ENCODE results near the gene CNOT2.

CNOT2 gene

DNA sequence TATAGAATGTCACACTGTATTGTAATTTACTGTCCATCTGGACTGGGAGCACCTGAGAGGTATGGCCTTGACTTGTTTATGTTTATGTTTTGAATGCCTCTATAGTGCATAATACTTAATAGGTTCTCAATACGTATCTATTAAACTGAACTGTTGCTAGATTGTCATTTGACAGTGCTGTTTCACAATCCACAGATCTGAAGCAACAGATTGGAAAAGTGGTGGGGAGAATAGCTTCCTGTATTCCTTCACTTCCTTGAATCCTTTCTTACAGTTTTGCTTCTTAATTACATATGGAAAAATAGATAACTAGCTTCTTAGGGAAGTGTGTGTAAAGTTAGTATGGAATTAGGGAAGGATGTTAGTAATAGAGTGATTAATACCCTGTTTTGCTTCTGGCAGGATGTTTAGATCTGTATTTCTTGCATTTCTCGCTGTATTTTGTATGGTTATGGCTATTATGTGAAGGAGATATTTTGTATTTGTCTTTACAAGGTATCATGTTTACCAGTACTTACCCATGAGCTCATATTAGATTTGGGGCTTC is 4.5 kb downstream of the CNOT2 start:
- DNase-seq, result no peak
- no peaks in the 10 kb centered on the region for H3K36me3 ChIP-seq (ENCODE audit: control insufficient read depth, insufficient read depth, low read length)
- H2BK5ac ChIP-seq (ENCODE audit: low read length), result no peak overlapping the region
- WGBS (ENCODE audit: extremely low coverage, insufficient coverage, low lambda C conversion rate), result no CpG with 5 or more reads among the region's 2 CpGs
- no peak overlapping the region for H2BK15ac ChIP-seq (replicated peaks; ENCODE audit: low read depth)
- H3K23ac ChIP-seq (ENCODE audit: low read length), result no peak overlapping the region
- no peaks in the 10 kb centered on the region for H3K27me3 ChIP-seq (ENCODE audit: insufficient read depth, low read length, poor library complexity)
- no peak overlapping the region for H3K9ac ChIP-seq (ENCODE audit: low read length)
- no peak overlapping the region for H3K56ac ChIP-seq (ENCODE audit: low read length)
- no peak overlapping the region for H4K8ac ChIP-seq (ENCODE audit: low read depth, low read length)
- peaks cover 6% of the 10 kb centered on the region for H3K4me1 ChIP-seq (ENCODE audit: control insufficient read depth, low read depth, low read length)
- no peak overlapping the region for H3K4me2 ChIP-seq (ENCODE audit: low read length)
- H3K4me3 ChIP-seq (ENCODE audit: low read length), result no peak overlapping the region
- no peak overlapping the region for H3K18ac ChIP-seq (ENCODE audit: low read length)
- no peak overlapping the region for H3K4ac ChIP-seq (ENCODE audit: low read depth, low read length)
- H3K27ac ChIP-seq (ENCODE audit: low read depth, low read length), result no peak overlapping the region
- H3K79me1 ChIP-seq (ENCODE audit: low read length), result no peaks in the 10 kb centered on the region
- no peak overlapping the region for H2BK120ac ChIP-seq (ENCODE audit: low read depth, low read length)
- H4K5ac ChIP-seq (ENCODE audit: low read length), result no peak overlapping the region
- H2AK5ac ChIP-seq (ENCODE audit: low read length), result no peak overlapping the region
- H3K79me2 ChIP-seq (ENCODE audit: control insufficient read depth, insufficient read depth, low read length), result peaks cover 73% of the 10 kb centered on the region

DNA sequence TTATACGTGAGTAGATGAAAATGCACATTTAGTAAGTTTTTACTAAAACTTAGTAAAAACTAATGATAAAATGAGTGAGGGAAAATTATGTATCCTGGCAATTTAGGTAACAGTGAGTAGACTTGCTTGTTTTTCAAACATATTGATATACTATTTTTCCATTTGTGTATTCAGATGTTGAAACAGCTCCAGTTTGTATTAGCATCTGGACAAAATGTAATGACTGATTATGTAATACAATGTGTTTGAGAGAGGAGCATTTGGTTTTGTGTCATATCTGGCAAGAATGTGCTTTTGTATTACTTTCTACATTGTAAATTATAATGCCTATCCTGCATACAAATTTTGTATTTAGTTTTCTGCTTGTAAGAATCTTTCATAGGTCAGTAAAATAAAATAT is 5.6 kb downstream of the CNOT2 start:
- no peak overlapping the region for H3K56ac ChIP-seq (ENCODE audit: low read length)
- H2BK5ac ChIP-seq (ENCODE audit: low read length), result no peak overlapping the region
- H2BK15ac ChIP-seq (replicated peaks; ENCODE audit: low read depth), result no peak overlapping the region
- H3K9ac ChIP-seq (ENCODE audit: low read length), result no peak overlapping the region
- H4K8ac ChIP-seq (ENCODE audit: low read depth, low read length), result no peak overlapping the region
- H3K4me3 ChIP-seq (ENCODE audit: low read length), result no peak overlapping the region
- no peak overlapping the region for H3K23ac ChIP-seq (ENCODE audit: low read length)
- WGBS (ENCODE audit: extremely low coverage, insufficient coverage, low lambda C conversion rate), result no CpG with 5 or more reads among the region's 1 CpG
- H3K4ac ChIP-seq (ENCODE audit: low read depth, low read length), result no peak overlapping the region
- peaks cover 6% of the 10 kb centered on the region for H3K4me1 ChIP-seq (ENCODE audit: control insufficient read depth, low read depth, low read length)
- no peak overlapping the region for H3K4me2 ChIP-seq (ENCODE audit: low read length)
- no peak for DNase-seq
- no peak overlapping the region for H2AK5ac ChIP-seq (ENCODE audit: low read length)
- no peaks in the 10 kb centered on the region for H3K27me3 ChIP-seq (ENCODE audit: insufficient read depth, low read length, poor library complexity)
- H3K79me1 ChIP-seq (ENCODE audit: low read length), result no peaks in the 10 kb centered on the region
- no peak overlapping the region for H4K5ac ChIP-seq (ENCODE audit: low read length)
- peaks cover 80% of the 10 kb centered on the region for H3K79me2 ChIP-seq (ENCODE audit: control insufficient read depth, insufficient read depth, low read length)
- no peak overlapping the region for H3K18ac ChIP-seq (ENCODE audit: low read length)
- H3K36me3 ChIP-seq (ENCODE audit: control insufficient read depth, insufficient read depth, low read length), result no peaks in the 10 kb centered on the region
- no peak overlapping the region for H2BK120ac ChIP-seq (ENCODE audit: low read depth, low read length)
- H3K27ac ChIP-seq (ENCODE audit: low read depth, low read length), result no peak overlapping the region

DNA sequence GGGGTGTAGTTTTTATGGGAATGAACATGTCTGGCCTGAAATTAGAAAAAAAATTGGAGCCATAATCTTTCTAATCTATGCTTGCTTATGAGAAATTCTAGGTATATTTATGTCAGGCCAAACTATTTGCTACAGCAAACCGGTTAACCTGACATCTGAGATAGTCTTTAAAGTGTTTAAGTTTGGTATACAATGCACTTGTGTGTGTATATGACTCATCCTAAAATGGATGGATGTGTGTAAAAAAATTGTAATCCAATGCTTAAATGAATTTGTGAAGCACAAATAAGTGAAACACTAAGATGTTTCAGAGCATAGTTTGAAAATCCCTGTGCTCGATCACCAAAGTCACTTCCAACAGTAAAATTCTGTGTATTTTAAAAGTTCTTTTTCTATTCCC is 6.7 kb downstream of the CNOT2 start:
- no peaks in the 10 kb centered on the region for H3K79me1 ChIP-seq (ENCODE audit: low read length)
- no peaks in the 10 kb centered on the region for H3K27me3 ChIP-seq (ENCODE audit: insufficient read depth, low read length, poor library complexity)
- WGBS (ENCODE audit: extremely low coverage, insufficient coverage, low lambda C conversion rate), result no CpG with 5 or more reads among the region's 2 CpGs
- H4K8ac ChIP-seq (ENCODE audit: low read depth, low read length), result no peak overlapping the region
- no peak overlapping the region for H3K4me3 ChIP-seq (ENCODE audit: low read length)
- DNase-seq, result no peak
- no peaks in the 10 kb centered on the region for H3K36me3 ChIP-seq (ENCODE audit: control insufficient read depth, insufficient read depth, low read length)
- H4K5ac ChIP-seq (ENCODE audit: low read length), result no peak overlapping the region
- H2BK5ac ChIP-seq (ENCODE audit: low read length), result no peak overlapping the region
- H2AK5ac ChIP-seq (ENCODE audit: low read length), result no peak overlapping the region
- no peak overlapping the region for H3K27ac ChIP-seq (ENCODE audit: low read depth, low read length)
- no peak overlapping the region for H3K18ac ChIP-seq (ENCODE audit: low read length)
- no peak overlapping the region for H3K4me2 ChIP-seq (ENCODE audit: low read length)
- H2BK120ac ChIP-seq (ENCODE audit: low read depth, low read length), result no peak overlapping the region
- no peak overlapping the region for H3K4ac ChIP-seq (ENCODE audit: low read depth, low read length)
- no peak overlapping the region for H3K56ac ChIP-seq (ENCODE audit: low read length)
- H3K9ac ChIP-seq (ENCODE audit: low read length), result no peak overlapping the region
- H3K4me1 ChIP-seq (ENCODE audit: control insufficient read depth, low read depth, low read length), result peaks cover 6% of the 10 kb centered on the region
- H3K23ac ChIP-seq (ENCODE audit: low read length), result no peak overlapping the region
- H2BK15ac ChIP-seq (replicated peaks; ENCODE audit: low read depth), result no peak overlapping the region
- peaks cover 77% of the 10 kb centered on the region for H3K79me2 ChIP-seq (ENCODE audit: control insufficient read depth, insufficient read depth, low read length)

DNA sequence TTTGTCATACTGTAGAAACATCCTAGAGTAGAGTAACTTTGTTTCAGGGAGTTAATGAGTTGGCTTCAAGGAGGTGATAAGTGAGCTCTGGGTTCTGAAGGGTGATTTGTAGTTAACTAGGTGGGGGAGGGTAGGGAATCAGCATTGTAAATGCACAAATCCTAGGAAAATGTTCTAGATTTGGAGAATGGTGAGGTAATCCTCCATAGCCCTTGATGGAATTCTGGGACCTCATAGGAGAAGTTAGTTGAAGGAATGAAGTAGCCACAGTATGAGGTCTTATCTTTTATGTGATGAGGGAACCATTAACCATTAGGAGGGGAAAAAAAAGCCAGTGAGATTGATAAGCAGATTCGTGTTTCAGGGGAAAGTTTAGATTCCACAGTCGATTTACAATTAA is 8.0 kb downstream of the CNOT2 start:
- Histone ChIP-seq H3K79me1 (ENCODE audit: low read length) (no peaks in the 10 kb centered on the region), H3K23ac (ENCODE audit: low read length) (no peak overlapping the region), H3K56ac (ENCODE audit: low read length) (no peak overlapping the region), H4K8ac (ENCODE audit: low read depth, low read length) (no peak overlapping the region), H2AK5ac (ENCODE audit: low read length) (no peak overlapping the region), H2BK5ac (ENCODE audit: low read length) (no peak overlapping the region), H3K9ac (ENCODE audit: low read length) (no peak overlapping the region), H3K27ac (ENCODE audit: low read depth, low read length) (no peak overlapping the region), H3K27me3 (ENCODE audit: insufficient read depth, low read length, poor library complexity) (no peaks in the 10 kb centered on the region), H3K4me2 (ENCODE audit: low read length) (no peak overlapping the region), H3K18ac (ENCODE audit: low read length) (no peak overlapping the region), H4K5ac (ENCODE audit: low read length) (no peak overlapping the region), H3K36me3 (ENCODE audit: control insufficient read depth, insufficient read depth, low read length) (no peaks in the 10 kb centered on the region), H3K79me2 (ENCODE audit: control insufficient read depth, insufficient read depth, low read length) (peaks cover 78% of the 10 kb centered on the region), H3K4me1 (ENCODE audit: control insufficient read depth, low read depth, low read length) (peaks cover 6% of the 10 kb centered on the region), H2BK120ac (ENCODE audit: low read depth, low read length) (no peak overlapping the region), H3K4ac (ENCODE audit: low read depth, low read length) (no peak overlapping the region), H3K4me3 (ENCODE audit: low read length) (no peak overlapping the region), H2BK15ac (replicated peaks; ENCODE audit: low read depth) (no peak overlapping the region)
- no CpG with 5 or more reads among the region's 2 CpGs for WGBS (ENCODE audit: extremely low coverage, insufficient coverage, low lambda C conversion rate)
- peak; percentile 79 for DNase-seq

DNA sequence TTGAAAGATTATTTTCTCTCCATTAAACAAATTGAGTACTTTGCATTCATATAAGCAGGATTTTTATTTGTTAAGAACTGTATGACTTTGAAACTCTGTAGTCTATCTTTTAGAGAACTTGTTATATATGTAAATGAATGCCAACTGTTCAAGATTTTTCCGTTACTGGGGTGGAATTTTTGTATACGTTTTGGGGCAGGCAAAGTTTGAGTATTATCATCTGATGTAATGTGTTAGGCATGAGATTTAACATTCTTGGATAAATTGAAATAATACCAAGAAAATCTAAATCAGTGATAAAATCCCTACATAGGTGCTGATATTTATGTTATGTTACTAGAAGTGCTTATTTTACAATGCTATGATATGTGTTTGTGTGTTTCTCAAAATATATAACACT is 8.4 kb downstream of the CNOT2 start:
- Histone ChIP-seq H3K4me1 (ENCODE audit: control insufficient read depth, low read depth, low read length) (peaks cover 6% of the 10 kb centered on the region), H3K23ac (ENCODE audit: low read length) (no peak overlapping the region), H2BK15ac (replicated peaks; ENCODE audit: low read depth) (no peak overlapping the region), H3K27me3 (ENCODE audit: insufficient read depth, low read length, poor library complexity) (no peaks in the 10 kb centered on the region), H3K79me2 (ENCODE audit: control insufficient read depth, insufficient read depth, low read length) (peaks cover 76% of the 10 kb centered on the region), H3K4me2 (ENCODE audit: low read length) (no peak overlapping the region), H3K18ac (ENCODE audit: low read length) (no peak overlapping the region), H3K4me3 (ENCODE audit: low read length) (no peak overlapping the region), H4K8ac (ENCODE audit: low read depth, low read length) (no peak overlapping the region), H3K27ac (ENCODE audit: low read depth, low read length) (no peak overlapping the region), H3K36me3 (ENCODE audit: control insufficient read depth, insufficient read depth, low read length) (no peaks in the 10 kb centered on the region), H3K56ac (ENCODE audit: low read length) (no peak overlapping the region), H3K9ac (ENCODE audit: low read length) (no peak overlapping the region), H2AK5ac (ENCODE audit: low read length) (no peak overlapping the region), H3K4ac (ENCODE audit: low read depth, low read length) (no peak overlapping the region), H2BK120ac (ENCODE audit: low read depth, low read length) (no peak overlapping the region), H3K79me1 (ENCODE audit: low read length) (no peaks in the 10 kb centered on the region), H2BK5ac (ENCODE audit: low read length) (no peak overlapping the region), H4K5ac (ENCODE audit: low read length) (no peak overlapping the region)
- no CpG with 5 or more reads among the region's 2 CpGs for WGBS (ENCODE audit: extremely low coverage, insufficient coverage, low lambda C conversion rate)
- no peak for DNase-seq

DNA sequence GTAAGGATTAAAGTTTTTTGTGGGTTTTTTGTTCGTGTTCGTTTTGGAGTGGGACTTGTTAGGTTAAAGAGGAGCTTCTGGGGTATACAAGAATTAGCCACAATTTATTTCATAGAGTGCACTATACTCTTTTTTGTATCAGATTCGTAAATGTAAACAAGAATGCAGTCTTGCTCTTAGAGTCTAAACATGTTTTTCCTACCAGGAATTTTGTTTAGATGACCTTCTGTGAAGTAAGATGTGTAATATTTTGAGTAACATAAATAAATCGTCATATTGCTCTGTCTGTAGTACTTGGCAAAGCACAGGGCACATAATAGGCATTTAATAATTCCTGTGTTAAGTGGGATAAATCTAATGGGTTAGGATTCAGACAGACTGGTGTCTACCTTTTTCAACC is 9.6 kb downstream of the CNOT2 start:
- Histone ChIP-seq H3K18ac (ENCODE audit: low read length) (no peak overlapping the region), H3K23ac (ENCODE audit: low read length) (no peak overlapping the region), H3K4me2 (ENCODE audit: low read length) (no peak overlapping the region), H4K8ac (ENCODE audit: low read depth, low read length) (no peak overlapping the region), H3K9ac (ENCODE audit: low read length) (no peak overlapping the region), H3K4me3 (ENCODE audit: low read length) (no peak overlapping the region), H2BK120ac (ENCODE audit: low read depth, low read length) (no peak overlapping the region), H2BK5ac (ENCODE audit: low read length) (no peak overlapping the region), H4K5ac (ENCODE audit: low read length) (no peak overlapping the region), H3K56ac (ENCODE audit: low read length) (no peak overlapping the region), H2BK15ac (replicated peaks; ENCODE audit: low read depth) (no peak overlapping the region), H3K27ac (ENCODE audit: low read depth, low read length) (no peak overlapping the region), H2AK5ac (ENCODE audit: low read length) (no peak overlapping the region), H3K4ac (ENCODE audit: low read depth, low read length) (no peak overlapping the region), H3K79me2 (ENCODE audit: control insufficient read depth, insufficient read depth, low read length) (peaks cover 68% of the 10 kb centered on the region), H3K36me3 (ENCODE audit: control insufficient read depth, insufficient read depth, low read length) (no peaks in the 10 kb centered on the region), H3K27me3 (ENCODE audit: insufficient read depth, low read length, poor library complexity) (no peaks in the 10 kb centered on the region), H3K4me1 (ENCODE audit: control insufficient read depth, low read depth, low read length) (peaks cover 4% of the 10 kb centered on the region), H3K79me1 (ENCODE audit: low read length) (no peaks in the 10 kb centered on the region)
- DNase-seq, result no peak
- 100% methylated on average over 2 of the region's 4 CpGs for WGBS (ENCODE audit: extremely low coverage, insufficient coverage, low lambda C conversion rate)

Measured in mesendoderm (in vitro differentiated cells).